SU-DHL-6 (cell line): ENCODE measurements around the gene RRP15.

Source experiments
- CTCF ChIP-seq: fragments of 200-600 bp; sonication (generic); IDR thresholded peaks from one replicate; pipeline ENCODE4 v1.5.1; 2017; ENCODE audit warnings: antibody characterized with exemption, mild to moderate bottlenecking, low read length, moderate library complexity; ENCODE audit not compliant: insufficient read depth, poor library complexity, severe bottlenecking
- EZH2phosphoT487 ChIP-seq: fragments of 200-600 bp; sonication (generic), shearing (Covaris generic); conservative IDR thresholded peaks from 2 replicates; pipeline ENCODE4 v1.6.1; 2018; ENCODE audit warnings: mild to moderate bottlenecking, antibody characterized with exemption, low read length, moderate library complexity, mixed read lengths

GRCh38 chr1:218361298-218362065 lies 76.4 kb downstream of the RRP15 start:
- TF ChIP-seq CTCF (no peak), EZH2phosphoT487 (no peak)
